Activated B cell treated with CpG ODN at 0.5 μM for 24 hours (primary cell): ENCODE results near the gene PROCA1. TPM values are rescaled to one million over a fixed set of nuclear protein-coding genes. Genes with fewer than 3 reads are reported as not detected.
"Not testable (repeated sequence)": the region's sequence is repeated elsewhere in the genome, so short reads cannot be mapped to it uniquely, and the experiment has no call there.

Experiments used
- ATAC-seq: fragments of 200-7000 bp; cut with Tn5 transposase; one replicate; pipeline ENCODE4 v1.10.0; 2021; ENCODE audit warnings: low read depth, mild to moderate bottlenecking, moderate library complexity
- CTCF ChIA-PET: fragments of 350-600 bp; sonication (Branson Sonifier 250); formaldehyde crosslinking; loops from one replicate; lab custom pipeline; 2021; ENCODE audit warnings: antibody characterized with exemption; lab: Charles Lee
- POLR2A ChIA-PET: fragments of 350-600 bp; sonication (Branson Sonifier 250); formaldehyde crosslinking; loops from one replicate; lab custom pipeline; 2021; ENCODE audit warnings: antibody characterized with exemption; lab: Charles Lee
- DNase-seq: peaks from one replicate; pipeline ENCODE4 v3.0.0; 2022
- H3K27ac Mint-ChIP-seq: one replicate; pipeline ENCODE4 v1.8.0; 2020; ENCODE audit warnings: mixed read lengths
- H3K27me3 Mint-ChIP-seq: one replicate; pipeline ENCODE4 v1.8.0; 2021; ENCODE audit warnings: mixed read lengths
- H3K36me3 Mint-ChIP-seq: one replicate; pipeline ENCODE4 v1.8.0; 2021; ENCODE audit warnings: low read depth, mixed read lengths
- H3K4me1 Mint-ChIP-seq: one replicate; pipeline ENCODE4 v1.8.0; 2021; ENCODE audit warnings: mixed read lengths
- H3K4me3 Mint-ChIP-seq: one replicate; pipeline ENCODE4 v1.8.0; 2020; ENCODE audit warnings: mild to moderate bottlenecking, mixed read lengths
- H3K9me3 Mint-ChIP-seq: one replicate; pipeline ENCODE4 v1.8.0; 2020; ENCODE audit warnings: mixed read lengths
- intact Hi-C: fragments of 100-400 bp; cut with micrococcal nuclease; formaldehyde crosslinking; loops from one replicate; pipeline ENCODE4 v1.15.1; 2024
- total RNA-seq: library from RNA; stranded (reverse); gene quantifications from 2 replicates; pipeline ENCODE4 v1.2.3, GENCODE V29; 2022
- TF ChIP-seq, protein P1 (sequence below): fragments of 200-600 bp; IDR thresholded peaks from one replicate; pipeline ENCODE4 v1.8.0; 2022; ENCODE audit warnings: antibody characterized with exemption, mild to moderate bottlenecking

PROCA1 gene
- total RNA-seq, 1 donor from 2014 or later = 11.0 TPM

GRCh38 chr17:28725166-28725659, 13.5 kb upstream of the PROCA1 start:
- POLR2A ChIA-PET = interaction anchor here (0.7 to 18.0 kb wide), 18 partner anchors 9 to 387 kb away, joined by 3 to 2384 read pairs (median 23); partner anchors contain the start of genes BLTP2, DHRS13, ERAL1 and FLOT2
- TF ChIP-seq, protein P1, sequence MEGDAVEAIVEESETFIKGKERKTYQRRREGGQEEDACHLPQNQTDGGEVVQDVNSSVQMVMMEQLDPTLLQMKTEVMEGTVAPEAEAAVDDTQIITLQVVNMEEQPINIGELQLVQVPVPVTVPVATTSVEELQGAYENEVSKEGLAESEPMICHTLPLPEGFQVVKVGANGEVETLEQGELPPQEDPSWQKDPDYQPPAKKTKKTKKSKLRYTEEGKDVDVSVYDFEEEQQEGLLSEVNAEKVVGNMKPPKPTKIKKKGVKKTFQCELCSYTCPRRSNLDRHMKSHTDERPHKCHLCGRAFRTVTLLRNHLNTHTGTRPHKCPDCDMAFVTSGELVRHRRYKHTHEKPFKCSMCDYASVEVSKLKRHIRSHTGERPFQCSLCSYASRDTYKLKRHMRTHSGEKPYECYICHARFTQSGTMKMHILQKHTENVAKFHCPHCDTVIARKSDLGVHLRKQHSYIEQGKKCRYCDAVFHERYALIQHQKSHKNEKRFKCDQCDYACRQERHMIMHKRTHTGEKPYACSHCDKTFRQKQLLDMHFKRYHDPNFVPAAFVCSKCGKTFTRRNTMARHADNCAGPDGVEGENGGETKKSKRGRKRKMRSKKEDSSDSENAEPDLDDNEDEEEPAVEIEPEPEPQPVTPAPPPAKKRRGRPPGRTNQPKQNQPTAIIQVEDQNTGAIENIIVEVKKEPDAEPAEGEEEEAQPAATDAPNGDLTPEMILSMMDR = no peak
- no peaks in the 10 kb centered on the region for H3K27me3 Mint-ChIP-seq

DNA sequence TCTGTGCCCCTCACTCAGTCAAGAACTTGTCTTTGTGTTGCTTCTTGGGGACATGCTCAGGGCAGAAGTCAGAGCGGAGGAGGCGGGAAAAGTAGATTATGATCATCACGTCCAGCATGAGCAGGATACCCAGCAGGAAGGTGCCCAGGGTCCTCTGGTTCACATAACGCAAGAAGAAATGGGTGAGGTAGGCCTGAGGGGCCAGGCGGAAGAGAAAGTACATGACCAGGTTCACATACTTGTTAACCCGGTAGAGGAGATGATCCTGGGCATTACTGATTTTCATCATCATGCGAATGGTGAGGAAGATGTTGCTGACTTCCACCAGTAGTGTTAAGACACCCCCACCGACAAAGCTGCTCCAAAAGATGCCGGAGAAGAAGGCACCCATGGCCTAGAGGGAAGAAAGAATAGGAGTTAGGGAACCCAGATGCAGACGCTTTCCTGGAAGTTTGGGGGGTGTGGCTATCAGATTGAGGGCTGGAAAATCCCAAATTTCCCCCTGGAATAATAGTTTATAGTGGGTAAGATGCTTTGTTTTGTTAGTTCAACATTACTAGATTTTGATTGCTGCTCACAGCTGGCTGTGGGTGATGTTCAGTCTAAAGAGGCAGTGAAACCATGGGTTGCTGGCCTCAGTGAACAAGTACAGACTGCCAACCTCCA, 12.9 kb upstream of the PROCA1 start:
- intact Hi-C loops = loop anchor here (5.0 kb wide), 2 partner anchors 177 to 843 kb away; partner anchors contain the start of genes ABHD15 and TP53I13
- Mint-ChIP-seq H3K9me3 (no peaks in the 10 kb centered on the region), H3K27me3 (no peaks in the 10 kb centered on the region), H3K27ac (peak overlapping the region; percentile 92), H3K36me3 (peaks cover 61% of the 10 kb centered on the region), H3K4me1 (peaks cover 82% of the 10 kb centered on the region), H3K4me3 (peak overlapping the region; percentile 93)
- DNase-seq = no peak
- TF ChIP-seq, protein P1 = no peak
- no peak for ATAC-seq
- ChIA-PET POLR2A (interaction anchor here (0.7 to 18.0 kb wide), 15 partner anchors 8 to 226 kb away, joined by 3 to 2384 read pairs (median 28); partner anchors contain the start of genes BLTP2, DHRS13, ERAL1 and FLOT2), CTCF (interaction anchor here (1.0 to 6.1 kb wide), 4 partner anchors 22 to 109 kb away, joined by 4 to 545 read pairs (median 68); partner anchors contain the start of gene TRAF4)

More at GRCh38 chr17:28725166-28725659, 13.5 kb upstream of the PROCA1 start:
- H3K9me3 Mint-ChIP-seq = no peaks in the 10 kb centered on the region
- ATAC-seq (no peak), DNase-seq (no peak)
- CTCF ChIA-PET = interaction anchor here (1.0 to 6.1 kb wide), 6 partner anchors 21 to 176 kb away, joined by 4 to 545 read pairs (median 31); partner anchors contain the start of genes DHRS13, FLOT2 and TRAF4
- H3K36me3 Mint-ChIP-seq = peaks cover 56% of the 10 kb centered on the region
- H3K4me3 Mint-ChIP-seq = peak overlapping the region; percentile 93
- H3K4me1 Mint-ChIP-seq = peaks cover 80% of the 10 kb centered on the region
- intact Hi-C loops = loop anchor here (5.0 kb wide), 2 partner anchors 178 to 842 kb away; partner anchors contain the start of genes ABHD15 and TP53I13
- H3K27ac Mint-ChIP-seq = peak overlapping the region; percentile 92

GRCh38 chr17:28723836-28724499, 12.3 kb upstream of the PROCA1 start:
- H3K27me3 Mint-ChIP-seq, H3K9me3 Mint-ChIP-seq, ATAC-seq, intact Hi-C loops, DNase-seq: not testable (repeated sequence)
- Mint-ChIP-seq H3K4me1 (peaks cover 83% of the 10 kb centered on the region), H3K4me3 (peak overlapping the region; percentile 93), H3K36me3 (peaks cover 61% of the 10 kb centered on the region), H3K27ac (peak overlapping the region; percentile 92)
- CTCF ChIA-PET = interaction anchor here (6.1 kb wide), 1 partner anchor 23 kb away, joined by 545 read pairs; the partner anchor contains the start of gene TRAF4
- POLR2A ChIA-PET = interaction anchor here (1.0 to 18.0 kb wide), 8 partner anchors 8 to 178 kb away, joined by 3 to 2384 read pairs (median 51); partner anchors contain the start of genes BLTP2, DHRS13, PROCA1 and TRAF4

DNA sequence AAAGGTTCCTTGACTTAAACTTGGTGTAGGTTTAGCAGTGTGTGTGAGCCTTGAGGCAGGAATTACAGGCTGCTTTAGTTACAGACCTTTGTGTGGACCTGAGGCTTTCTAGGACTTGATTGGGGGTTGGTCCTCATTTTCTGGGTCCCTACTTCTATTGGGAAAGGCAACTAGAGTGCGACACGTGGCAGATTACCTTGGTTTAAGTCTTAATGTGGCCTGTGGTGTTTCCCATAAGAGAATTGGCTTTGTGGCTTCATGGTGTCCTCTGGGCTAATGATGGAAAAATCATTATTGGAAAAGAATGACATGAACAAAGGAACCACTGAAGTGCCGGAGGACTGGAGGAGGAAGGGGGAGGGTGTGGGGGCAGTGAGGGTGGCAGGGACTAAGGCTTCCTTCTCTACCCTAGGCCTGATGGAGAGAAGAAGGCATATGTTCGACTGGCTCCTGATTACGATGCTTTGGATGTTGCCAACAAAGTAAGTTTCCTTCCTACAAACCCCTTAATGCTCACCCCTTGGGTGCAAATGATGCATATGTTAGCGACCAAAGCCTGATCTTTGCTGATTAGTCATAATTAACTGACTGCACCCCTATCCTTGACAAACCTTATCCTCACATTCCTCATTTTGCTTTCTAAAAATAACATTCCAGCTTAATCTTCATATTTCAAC, 11.6 kb upstream of the PROCA1 start:
- CTCF ChIA-PET = no interaction called here

More for the DNA sequence above, 11.6 kb upstream of the PROCA1 start:
- Mint-ChIP-seq H3K27me3 (no peaks in the 10 kb centered on the region), H3K4me3 (peak overlapping the region; percentile 93), H3K36me3 (peaks cover 61% of the 10 kb centered on the region), H3K27ac (peak overlapping the region; percentile 42), H3K9me3 (no peaks in the 10 kb centered on the region), H3K4me1 (peaks cover 81% of the 10 kb centered on the region)
- POLR2A ChIA-PET = interaction anchor here (1.0 to 18.0 kb wide), 3 partner anchors 12 to 142 kb away, joined by 3 to 2384 read pairs (median 108); partner anchors contain the start of genes PROCA1 and TRAF4
- no peak for DNase-seq
- intact Hi-C loops = no loop called here
- no peak for ATAC-seq
- TF ChIP-seq, protein P1 = no peak
